DMS53 (cell line): Measurements from ENCODE around the gene FEZF2.

Experiments used
- DNase-seq: peaks from one replicate; lab custom pipeline; 2025; lab: John Stamatoyannopoulos, UW

Gene FEZF2

DNA sequence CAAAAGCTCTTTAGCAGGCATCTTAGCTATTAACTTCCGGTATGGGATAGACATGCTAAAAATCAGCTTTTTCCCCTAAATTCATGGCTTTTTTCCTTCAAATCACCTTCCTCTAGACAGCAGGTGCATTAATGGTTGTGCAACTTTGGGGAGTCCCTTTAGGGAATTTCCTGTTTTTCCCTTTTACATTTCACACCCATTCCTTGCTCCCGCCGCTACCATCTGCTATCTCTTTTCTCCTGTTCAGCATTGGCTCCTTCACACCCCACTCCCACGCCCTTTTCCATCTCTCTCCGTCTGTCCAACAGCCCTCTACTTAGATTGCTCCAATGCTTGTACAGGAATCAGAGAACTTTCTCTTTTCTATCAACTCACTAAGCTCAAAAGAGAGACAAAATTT lies 43.4 kb downstream of the FEZF2 start:
- DNase-seq, result no peak

GRCh38 chr3:62325896-62326295 lies 47.5 kb downstream of the FEZF2 start:
- DNase-seq, result peak; percentile 76

- DNase-seq, result no peak
Measured at GRCh38 chr3:62323241-62323640, 50.1 kb downstream of the FEZF2 start.
